ENCODE measurements around the gene B4GALNT4. TPM values are rescaled to one million over a fixed set of nuclear protein-coding genes. Genes with fewer than 3 reads are reported as not detected.
"Not testable (repeated sequence)": the region's sequence is repeated elsewhere in the genome, so short reads cannot be mapped to it uniquely, and the experiment has no call there.

Gene B4GALNT4
- total RNA-seq (2021) (4.7 and 6.1 TPM in 2 replicates), Bru-seq, nascent RNA (percentile 29 among the genes with signal in this experiment), BruChase-seq, experiment 1, labeled RNA remaining after a 2-hour chase (percentile 34 among the genes with signal in this experiment), BruChase-seq, experiment 2, labeled RNA remaining after a 6-hour chase (percentile 47 among the genes with signal in this experiment)
- long read RNA-seq, partial matches to known transcripts, result 2 of 3 reads
- long read RNA-seq, other reads (novel, unspliced or antisense), result 1 of 3 reads

GRCh38 chr11:369336-370018 lies at the start of gene B4GALNT4:
Gene B4GALNT4 (plus strand): TSS chr11:369499. CDS start chr11:369804, 305 bp downstream.
- H3K79me2 ChIP-seq (ENCODE audit: low read depth), result no peaks in the 10 kb centered on the region
- no peak within 1 kb of the TSS for H3K4me3 ChIP-seq
- H3K4me2 ChIP-seq, result peak within 1 kb of the TSS; percentile 61
- H2AFZ ChIP-seq, result no peak within 1 kb of the TSS
- TF ChIP-seq EZH2 (IDR thresholded peaks at IDR 0.05; ENCODE audit: low read depth) (no peak), CTCF (conservative IDR thresholded peaks at IDR 0.05) (no peak)
- no peaks in the 10 kb centered on the region for H3K36me3 ChIP-seq (ENCODE audit: low read depth)
- ChIA-PET CTCF (no interaction called here), POLR2A (ENCODE audit: unreplicated experiment) (interaction anchor here (0.6 kb wide), 2 partner anchors 75 to 378 kb away, joined by 3 to 4 read pairs; partner anchors contain the start of gene TALDO1)
- no TSS peak for BruUV-seq (replicated peaks)
- H3K9me2 ChIP-seq (ENCODE audit: insufficient read depth), result no peaks in the 10 kb centered on the region
- peaks cover 8% of the 10 kb centered on the region; the same call in 1 of the 2 replicates for H3K4me1 ChIP-seq (replicated peaks; ENCODE audit: insufficient read depth)
- peaks cover 11% of the 10 kb centered on the region for H3F3A ChIP-seq (ENCODE audit: insufficient read depth, low read depth)
- peaks cover 15% of the 10 kb centered on the region for H3K27me3 ChIP-seq (ENCODE audit: insufficient read depth, low read depth)
- intact Hi-C loops (cut with micrococcal nuclease; ENCODE audit: unreplicated experiment), result no loop called here
- DNase-seq, result no peak
- no peaks in the 10 kb centered on the region for H3K9me3 ChIP-seq (ENCODE audit: insufficient read depth, low read depth)
- H3K27ac ChIP-seq, result no peak within 1 kb of the TSS
- H4K20me1 ChIP-seq (ENCODE audit: insufficient read depth), result no peaks in the 10 kb centered on the region

GRCh38 chr11:319888-320273 lies 49.4 kb upstream of the B4GALNT4 start:
- H3K4me1 ChIP-seq (replicated peaks; ENCODE audit: insufficient read depth); H3K27me3 ChIP-seq (ENCODE audit: insufficient read depth, low read depth); BruUV-seq (replicated peaks); POLR2A ChIA-PET (ENCODE audit: unreplicated experiment); H3F3A ChIP-seq (ENCODE audit: insufficient read depth, low read depth); H3K36me3 ChIP-seq (ENCODE audit: low read depth); H3K79me2 ChIP-seq (ENCODE audit: low read depth); H2AFZ ChIP-seq; H4K20me1 ChIP-seq (ENCODE audit: insufficient read depth); H3K9me3 ChIP-seq (ENCODE audit: insufficient read depth, low read depth); DNase-seq; H3K27ac ChIP-seq; CTCF ChIA-PET; H3K9me2 ChIP-seq (ENCODE audit: insufficient read depth): not testable (repeated sequence)
- Histone ChIP-seq H3K4me2 (peak overlapping the region; percentile 94), H3K4me3 (peak overlapping the region; percentile 70; the same call in 1 of the 2 replicates)
- intact Hi-C loops (cut with micrococcal nuclease; ENCODE audit: unreplicated experiment), result loop anchor here (5.0 kb wide), 1 partner anchor 37 kb away; no protein-coding TSS in a partner anchor

GRCh38 chr11:324156-324555 lies 45.1 kb upstream of the B4GALNT4 start:
- Histone ChIP-seq H3F3A (ENCODE audit: insufficient read depth, low read depth) (no peaks in the 10 kb centered on the region), H3K4me2 (no peak overlapping the region), H3K36me3 (ENCODE audit: low read depth) (no peaks in the 10 kb centered on the region), H3K4me1 (replicated peaks; ENCODE audit: insufficient read depth) (no peaks in the 10 kb centered on the region), H3K9me2 (ENCODE audit: insufficient read depth) (no peaks in the 10 kb centered on the region), H2AFZ (no peak overlapping the region), H3K79me2 (ENCODE audit: low read depth) (no peaks in the 10 kb centered on the region), H4K20me1 (ENCODE audit: insufficient read depth) (no peaks in the 10 kb centered on the region), H3K27ac (no peak overlapping the region), H3K27me3 (ENCODE audit: insufficient read depth, low read depth) (no peaks in the 10 kb centered on the region), H3K9me3 (ENCODE audit: insufficient read depth, low read depth) (no peaks in the 10 kb centered on the region), H3K4me3 (no peak overlapping the region)
- ChIA-PET POLR2A (ENCODE audit: unreplicated experiment) (no interaction called here), CTCF (no interaction called here)
- DNase-seq, result no peak
- TF ChIP-seq CTCF (conservative IDR thresholded peaks at IDR 0.05), result no peak
- TF ChIP-seq EZH2 (IDR thresholded peaks at IDR 0.05; ENCODE audit: low read depth), result no peak
- intact Hi-C loops (cut with micrococcal nuclease; ENCODE audit: unreplicated experiment), result loop anchor here (5.0 kb wide), 1 partner anchor 33 kb away; no protein-coding TSS in a partner anchor
- no TSS peak for BruUV-seq (replicated peaks)

GRCh38 chr11:324593-325517 lies 44.4 kb upstream of the B4GALNT4 start:
- intact Hi-C loops (cut with micrococcal nuclease; ENCODE audit: unreplicated experiment), result loop anchor here (5.0 kb wide), 1 partner anchor 32 kb away; no protein-coding TSS in a partner anchor
- H2AFZ ChIP-seq; BruUV-seq (replicated peaks); DNase-seq; H3K4me2 ChIP-seq; POLR2A ChIA-PET (ENCODE audit: unreplicated experiment); H3F3A ChIP-seq (ENCODE audit: insufficient read depth, low read depth); H3K9me2 ChIP-seq (ENCODE audit: insufficient read depth); H3K4me3 ChIP-seq; H3K79me2 ChIP-seq (ENCODE audit: low read depth); CTCF ChIA-PET; H3K36me3 ChIP-seq (ENCODE audit: low read depth); H3K4me1 ChIP-seq (replicated peaks; ENCODE audit: insufficient read depth); H3K27ac ChIP-seq; H4K20me1 ChIP-seq (ENCODE audit: insufficient read depth); H3K9me3 ChIP-seq (ENCODE audit: insufficient read depth, low read depth); H3K27me3 ChIP-seq (ENCODE audit: insufficient read depth, low read depth): not testable (repeated sequence)
